ENCODE data around the gene LRRC36.

DNA sequence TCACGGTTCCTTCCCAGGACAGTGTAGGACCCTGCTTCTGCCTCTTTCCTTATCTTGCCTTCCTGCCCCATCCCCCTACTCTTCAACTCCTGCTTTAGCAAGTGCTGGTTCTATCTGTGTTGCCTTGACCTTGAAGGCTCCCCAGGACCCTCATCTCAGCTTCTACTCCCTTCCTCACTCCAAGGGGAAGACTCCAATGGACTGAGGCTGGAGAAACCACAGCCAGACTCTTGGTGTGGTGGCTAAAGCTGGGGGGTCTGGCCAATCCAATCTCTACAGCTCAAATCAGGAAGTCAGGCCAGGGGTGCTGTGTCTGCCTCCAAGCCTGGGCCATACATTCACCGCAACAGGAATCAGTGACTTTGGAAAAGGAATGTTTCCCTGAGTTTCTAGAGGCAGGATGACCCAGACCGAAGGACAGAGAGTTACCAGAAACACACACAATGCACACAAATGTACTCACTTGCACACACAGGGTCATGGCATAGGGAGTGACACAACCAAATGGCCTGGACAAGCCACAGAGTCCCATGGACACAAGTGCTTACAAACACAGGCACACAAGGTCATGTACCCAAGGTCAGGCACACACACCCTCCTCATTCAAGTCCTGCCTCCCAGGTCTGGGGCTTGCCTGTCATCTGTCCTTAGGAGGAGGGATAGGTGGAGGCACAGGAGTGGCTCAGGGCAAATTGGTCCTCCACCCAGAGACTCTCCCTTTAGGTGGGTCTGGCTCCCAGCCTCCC lies 102.6 kb downstream of the LRRC36 start:
- TF ChIP-seq, protein P1, sequence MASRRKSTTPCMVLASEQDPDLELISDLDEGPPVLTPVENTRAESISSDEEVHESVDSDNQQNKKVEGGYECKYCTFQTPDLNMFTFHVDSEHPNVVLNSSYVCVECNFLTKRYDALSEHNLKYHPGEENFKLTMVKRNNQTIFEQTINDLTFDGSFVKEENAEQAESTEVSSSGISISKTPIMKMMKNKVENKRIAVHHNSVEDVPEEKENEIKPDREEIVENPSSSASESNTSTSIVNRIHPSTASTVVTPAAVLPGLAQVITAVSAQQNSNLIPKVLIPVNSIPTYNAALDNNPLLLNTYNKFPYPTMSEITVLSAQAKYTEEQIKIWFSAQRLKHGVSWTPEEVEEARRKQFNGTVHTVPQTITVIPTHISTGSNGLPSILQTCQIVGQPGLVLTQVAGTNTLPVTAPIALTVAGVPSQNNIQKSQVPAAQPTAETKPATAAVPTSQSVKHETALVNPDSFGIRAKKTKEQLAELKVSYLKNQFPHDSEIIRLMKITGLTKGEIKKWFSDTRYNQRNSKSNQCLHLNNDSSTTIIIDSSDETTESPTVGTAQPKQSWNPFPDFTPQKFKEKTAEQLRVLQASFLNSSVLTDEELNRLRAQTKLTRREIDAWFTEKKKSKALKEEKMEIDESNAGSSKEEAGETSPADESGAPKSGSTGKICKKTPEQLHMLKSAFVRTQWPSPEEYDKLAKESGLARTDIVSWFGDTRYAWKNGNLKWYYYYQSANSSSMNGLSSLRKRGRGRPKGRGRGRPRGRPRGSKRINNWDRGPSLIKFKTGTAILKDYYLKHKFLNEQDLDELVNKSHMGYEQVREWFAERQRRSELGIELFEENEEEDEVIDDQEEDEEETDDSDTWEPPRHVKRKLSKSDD (conservative IDR thresholded peaks at IDR 0.05; ENCODE audit: low read length), result no peak
- TF ChIP-seq, protein P2, sequence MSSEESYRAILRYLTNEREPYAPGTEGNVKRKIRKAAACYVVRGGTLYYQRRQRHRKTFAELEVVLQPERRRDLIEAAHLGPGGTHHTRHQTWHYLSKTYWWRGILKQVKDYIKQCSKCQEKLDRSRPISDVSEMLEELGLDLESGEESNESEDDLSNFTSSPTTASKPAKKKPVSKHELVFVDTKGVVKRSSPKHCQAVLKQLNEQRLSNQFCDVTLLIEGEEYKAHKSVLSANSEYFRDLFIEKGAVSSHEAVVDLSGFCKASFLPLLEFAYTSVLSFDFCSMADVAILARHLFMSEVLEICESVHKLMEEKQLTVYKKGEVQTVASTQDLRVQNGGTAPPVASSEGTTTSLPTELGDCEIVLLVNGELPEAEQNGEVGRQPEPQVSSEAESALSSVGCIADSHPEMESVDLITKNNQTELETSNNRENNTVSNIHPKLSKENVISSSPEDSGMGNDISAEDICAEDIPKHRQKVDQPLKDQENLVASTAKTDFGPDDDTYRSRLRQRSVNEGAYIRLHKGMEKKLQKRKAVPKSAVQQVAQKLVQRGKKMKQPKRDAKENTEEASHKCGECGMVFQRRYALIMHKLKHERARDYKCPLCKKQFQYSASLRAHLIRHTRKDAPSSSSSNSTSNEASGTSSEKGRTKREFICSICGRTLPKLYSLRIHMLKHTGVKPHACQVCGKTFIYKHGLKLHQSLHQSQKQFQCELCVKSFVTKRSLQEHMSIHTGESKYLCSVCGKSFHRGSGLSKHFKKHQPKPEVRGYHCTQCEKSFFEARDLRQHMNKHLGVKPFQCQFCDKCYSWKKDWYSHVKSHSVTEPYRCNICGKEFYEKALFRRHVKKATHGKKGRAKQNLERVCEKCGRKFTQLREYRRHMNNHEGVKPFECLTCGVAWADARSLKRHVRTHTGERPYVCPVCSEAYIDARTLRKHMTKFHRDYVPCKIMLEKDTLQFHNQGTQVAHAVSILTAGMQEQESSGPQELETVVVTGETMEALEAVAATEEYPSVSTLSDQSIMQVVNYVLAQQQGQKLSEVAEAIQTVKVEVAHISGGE (CRISPR knock-in tag; IDR thresholded peaks at IDR 0.05), result no peak
- no peak for TF ChIP-seq ARNT (IDR thresholded peaks at IDR 0.05)
- no peak for TF ChIP-seq ZNF253 (CRISPR knock-in tag; conservative IDR thresholded peaks at IDR 0.05)
- TF ChIP-seq ZNF3 (CRISPR knock-in tag; IDR thresholded peaks at IDR 0.05), result no peak
- TF ChIP-seq IRF2 (CRISPR knock-in tag; IDR thresholded peaks at IDR 0.05), result no peak
- TF ChIP-seq GTF2F1 (IDR thresholded peaks at IDR 0.05; ENCODE audit: low read depth, low read length), result no peak
- TF ChIP-seq POLR2A (conservative IDR thresholded peaks at IDR 0.05), result no peak
- no peak for TF ChIP-seq GABPA (tag; conservative IDR thresholded peaks at IDR 0.05; ENCODE audit: low read depth)
- no peak for TF ChIP-seq ELF2 (CRISPR knock-in tag; IDR thresholded peaks at IDR 0.05)
- no peak for TF ChIP-seq CEBPB (tag; IDR thresholded peaks at IDR 0.05)
- TF ChIP-seq, protein P3, sequence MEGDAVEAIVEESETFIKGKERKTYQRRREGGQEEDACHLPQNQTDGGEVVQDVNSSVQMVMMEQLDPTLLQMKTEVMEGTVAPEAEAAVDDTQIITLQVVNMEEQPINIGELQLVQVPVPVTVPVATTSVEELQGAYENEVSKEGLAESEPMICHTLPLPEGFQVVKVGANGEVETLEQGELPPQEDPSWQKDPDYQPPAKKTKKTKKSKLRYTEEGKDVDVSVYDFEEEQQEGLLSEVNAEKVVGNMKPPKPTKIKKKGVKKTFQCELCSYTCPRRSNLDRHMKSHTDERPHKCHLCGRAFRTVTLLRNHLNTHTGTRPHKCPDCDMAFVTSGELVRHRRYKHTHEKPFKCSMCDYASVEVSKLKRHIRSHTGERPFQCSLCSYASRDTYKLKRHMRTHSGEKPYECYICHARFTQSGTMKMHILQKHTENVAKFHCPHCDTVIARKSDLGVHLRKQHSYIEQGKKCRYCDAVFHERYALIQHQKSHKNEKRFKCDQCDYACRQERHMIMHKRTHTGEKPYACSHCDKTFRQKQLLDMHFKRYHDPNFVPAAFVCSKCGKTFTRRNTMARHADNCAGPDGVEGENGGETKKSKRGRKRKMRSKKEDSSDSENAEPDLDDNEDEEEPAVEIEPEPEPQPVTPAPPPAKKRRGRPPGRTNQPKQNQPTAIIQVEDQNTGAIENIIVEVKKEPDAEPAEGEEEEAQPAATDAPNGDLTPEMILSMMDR (IDR thresholded peaks at IDR 0.05 in 2 of 3, conservative IDR thresholded peaks at IDR 0.05 in 1 of 3; ENCODE audit: insufficient read depth in 2 of 3, low read depth in 1 of 3, low read length in 3 of 3), result no peak

Measured in K562 (cell line).